CD4-positive, CD25-positive, alpha-beta regulatory T cell (primary cell): ENCODE measurements around the gene HNF1B. TPM values are rescaled to one million over a fixed set of nuclear protein-coding genes. Genes with fewer than 3 reads are reported as not detected.

ENCODE experiments used
- polyA plus RNA-seq, 4 donors: library from polyadenylated mRNA; unstranded; fragments of 300-500 nt; fragmentation: Illumina TruSeq; gene quantifications; one replicate each; pipeline ENCODE4 v1.2.3, GENCODE V29; 2021
- total RNA-seq: library from RNA; stranded (reverse); gene quantifications from one replicate; pipeline ENCODE4 v1.2.3, GENCODE V29; 2022

HNF1B gene
- total and polyA plus RNA-seq, 5 donors from 2014 or later, result not detected

Other genes starting within 250 kb of the HNF1B start
- gene SYNRG, start 135.6 kb downstream of the HNF1B start, total RNA-seq, result 118 TPM
- gene SYNRG, start 135.6 kb downstream of the HNF1B start, polyA plus RNA-seq, result 10 to 100 TPM; 72.0 to 81.7 (median 74.0) TPM
- 33.3 TPM for gene DDX52, start 101.6 kb downstream of the HNF1B start, total RNA-seq
- 10 to 100 TPM; 13.8 to 16.5 (median 15.1) TPM for gene DDX52, start 101.6 kb downstream of the HNF1B start, polyA plus RNA-seq
- gene TBC1D3K, start 179.4 kb upstream of the HNF1B start, total RNA-seq, result not detected
- gene TBC1D3K, start 179.4 kb upstream of the HNF1B start, polyA plus RNA-seq, result not detected
- 16.0 TPM for gene TBC1D3L, start 244.0 kb upstream of the HNF1B start, total RNA-seq
- under 1 TPM; 0.13 to 0.94 (median 0.53) TPM for gene TBC1D3L, start 244.0 kb upstream of the HNF1B start, polyA plus RNA-seq